ENCODE results near the gene FHOD3. TPM values are rescaled to one million over a fixed set of nuclear protein-coding genes. Genes with fewer than 3 reads are reported as not detected.

The FHOD3 gene
- total and polyA plus RNA-seq, 2 of the 8 experiments (the other 6 are each of a cell fraction or from before 2014, with no cell fraction given) = 9.7 to 10.5 TPM

DNA sequence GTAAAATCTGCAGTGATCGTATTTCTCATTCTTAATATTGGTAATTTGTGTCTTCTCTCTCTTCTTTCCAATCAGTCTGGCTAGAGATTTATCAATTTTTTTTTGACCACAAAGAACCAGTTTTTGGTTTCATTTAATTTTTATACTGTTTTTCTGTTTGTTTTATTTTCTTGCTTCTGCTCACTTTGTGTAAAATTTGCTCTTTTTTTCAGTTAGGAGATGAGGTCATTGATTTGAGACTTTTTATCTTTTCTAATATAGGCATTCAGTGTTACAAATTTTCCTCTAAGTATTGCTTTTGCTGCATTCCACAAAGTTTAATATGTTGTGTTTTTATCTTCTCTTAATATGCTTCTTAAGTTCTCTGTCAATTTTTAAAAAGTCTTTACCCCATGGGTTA lies 370.8 kb downstream of the FHOD3 start (continued):
- TF ChIP-seq, protein P1, sequence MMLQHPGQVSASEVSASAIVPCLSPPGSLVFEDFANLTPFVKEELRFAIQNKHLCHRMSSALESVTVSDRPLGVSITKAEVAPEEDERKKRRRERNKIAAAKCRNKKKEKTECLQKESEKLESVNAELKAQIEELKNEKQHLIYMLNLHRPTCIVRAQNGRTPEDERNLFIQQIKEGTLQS (IDR thresholded peaks at IDR 0.05; ENCODE audit: insufficient read depth, low read depth, low read length) = no peak
- TF ChIP-seq POU5F1 (IDR thresholded peaks at IDR 0.05; ENCODE audit: low read depth, low read length) (no peak), TBP (IDR thresholded peaks at IDR 0.05; ENCODE audit: low read depth, low read length) (no peak), EP300 (IDR thresholded peaks at IDR 0.05; ENCODE audit: borderline replicate concordance in 1 of 2, low read depth in 2 of 2, low read length in 2 of 2) (no peak)
